Skeletal muscle satellite cell (primary cell): ENCODE results near the gene BACH2.

Experiments used
- H3K27me3 ChIP-seq: 2 replicates; pipeline ENCODE4 v1.7.0; 2013; ENCODE audit warnings: low read length; ENCODE audit not compliant: control insufficient read depth, insufficient read depth
- H3K36me3 ChIP-seq: 2 replicates; pipeline ENCODE4 v1.7.0; 2013; ENCODE audit warnings: mild to moderate bottlenecking, control low read depth, low read length; ENCODE audit not compliant: insufficient read depth
- H3K4me1 ChIP-seq: 2 replicates; pipeline ENCODE4 v1.7.0; 2013; ENCODE audit warnings: low read length; ENCODE audit not compliant: control insufficient read depth, insufficient read depth
- H3K4me2 ChIP-seq: 2 replicates; pipeline ENCODE4 v1.7.0; 2013; ENCODE audit warnings: mild to moderate bottlenecking, low read length
- H3K4me3 ChIP-seq: 2 replicates; pipeline ENCODE4 v1.7.0; 2013; ENCODE audit warnings: low read length
- H3K9ac ChIP-seq: 2 replicates; pipeline ENCODE4 v1.7.0; 2013; ENCODE audit warnings: mild to moderate bottlenecking, low read depth, low read length, moderate library complexity
- H3K9me3 ChIP-seq: replicated peaks from 2 replicates; pipeline ENCODE4 v1.7.0; 2013; ENCODE audit warnings: mild to moderate bottlenecking, control low read depth, low read length

Gene BACH2

DNA sequence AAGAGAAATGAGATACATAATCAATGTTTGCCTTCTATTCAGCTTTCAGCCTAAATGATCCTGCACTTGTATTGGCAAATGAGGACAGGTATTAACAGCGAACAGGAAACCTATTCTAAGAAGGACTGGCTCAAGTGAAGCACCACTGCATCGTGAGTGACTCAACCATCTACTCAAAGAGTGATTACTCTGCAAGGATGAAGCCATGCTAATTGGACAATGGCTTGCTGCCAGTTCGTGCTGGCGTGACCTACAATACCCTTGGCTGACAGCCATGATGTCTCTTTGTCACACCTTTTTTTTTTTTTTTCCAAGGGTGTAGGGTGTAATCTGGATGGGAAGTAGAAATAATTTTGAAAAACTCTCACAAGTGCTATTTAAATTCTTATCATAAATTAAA, 297.5 kb downstream of the BACH2 start:
- H3K9me3 ChIP-seq: no peaks in the 10 kb centered on the region

DNA sequence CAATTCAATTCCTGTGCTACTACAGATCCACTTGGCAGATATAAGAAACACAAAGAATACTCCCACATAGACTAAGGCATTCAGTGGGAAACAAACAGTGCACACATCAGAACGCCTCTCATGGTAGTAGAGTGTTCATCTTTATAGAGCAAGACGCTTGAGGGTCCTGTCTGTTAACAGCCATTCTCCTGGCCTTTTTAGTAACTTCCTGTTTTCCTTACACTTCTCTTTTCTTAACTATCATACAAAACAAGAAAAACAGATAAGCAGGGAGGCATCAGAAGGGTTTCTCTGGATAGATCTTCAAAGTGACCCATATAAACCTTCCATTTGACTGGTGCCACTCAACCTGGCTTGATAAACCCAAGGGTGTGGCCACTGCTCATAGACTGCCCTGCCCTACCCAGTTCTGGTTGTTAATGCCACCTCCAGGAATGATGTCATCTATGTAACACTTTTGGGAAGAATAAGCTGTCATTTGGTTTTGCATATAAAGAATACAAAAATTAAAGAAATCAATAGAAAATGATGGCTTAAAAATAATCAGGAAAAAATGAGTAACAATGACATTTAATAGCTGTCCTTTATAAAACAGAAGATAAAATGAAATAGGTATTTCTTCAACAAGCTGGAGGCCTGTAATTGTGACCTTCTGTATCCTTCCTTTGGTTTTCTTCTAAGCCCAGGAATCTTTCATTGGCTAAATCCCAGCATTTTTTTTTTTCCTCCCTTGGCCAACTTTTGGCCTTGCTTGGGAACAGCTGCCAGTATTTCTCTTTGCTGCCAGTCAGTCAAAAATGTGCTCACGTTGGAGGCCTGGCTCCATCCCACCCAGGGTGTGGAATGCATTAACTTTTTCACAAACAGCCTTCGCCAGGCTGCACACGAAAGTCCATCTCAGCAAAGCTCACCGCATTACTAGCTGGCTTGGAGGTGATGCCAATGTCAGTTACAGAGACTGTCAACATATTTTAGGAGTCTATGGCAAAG, 298.9 kb downstream of the BACH2 start:
- Histone ChIP-seq H3K9ac (peak overlapping the region; percentile 51), H3K36me3 (no peaks in the 10 kb centered on the region), H3K4me1 (peaks cover 26% of the 10 kb centered on the region), H3K4me2 (peak overlapping the region; percentile 28), H3K9me3 (no peaks in the 10 kb centered on the region), H3K27me3 (no peaks in the 10 kb centered on the region), H3K4me3 (no peak overlapping the region)

More for the DNA sequence above, 297.5 kb downstream of the BACH2 start:
- H3K27me3 ChIP-seq: no peaks in the 10 kb centered on the region
- no peaks in the 10 kb centered on the region for H3K36me3 ChIP-seq
- H3K4me2 ChIP-seq: no peak overlapping the region
- peaks cover 37% of the 10 kb centered on the region for H3K4me1 ChIP-seq
- no peak overlapping the region for H3K4me3 ChIP-seq
- H3K9ac ChIP-seq: no peak overlapping the region

DNA sequence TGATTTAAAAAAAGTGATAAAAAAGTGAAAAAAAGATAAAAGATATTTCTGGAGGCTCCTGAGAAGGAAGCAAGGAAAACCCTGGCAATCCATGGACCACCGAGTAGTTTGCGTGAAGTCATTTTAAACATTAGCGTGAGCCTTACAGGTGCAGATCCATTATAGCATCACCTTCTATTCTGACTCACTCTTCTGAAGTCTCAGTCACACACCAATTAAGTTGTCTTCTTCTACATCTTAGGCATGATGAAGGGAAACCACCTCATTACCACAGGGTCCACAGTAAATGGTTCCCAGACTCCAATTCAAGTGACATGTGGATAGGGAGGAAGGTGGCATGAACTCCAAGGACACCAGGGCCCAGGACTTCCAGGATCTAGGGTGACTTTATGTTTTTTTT, 303.2 kb downstream of the BACH2 start:
- Histone ChIP-seq H3K9ac (no peak overlapping the region), H3K36me3 (no peaks in the 10 kb centered on the region), H3K4me1 (peaks cover 28% of the 10 kb centered on the region), H3K4me3 (no peak overlapping the region), H3K9me3 (no peaks in the 10 kb centered on the region), H3K27me3 (no peaks in the 10 kb centered on the region), H3K4me2 (no peak overlapping the region)

DNA sequence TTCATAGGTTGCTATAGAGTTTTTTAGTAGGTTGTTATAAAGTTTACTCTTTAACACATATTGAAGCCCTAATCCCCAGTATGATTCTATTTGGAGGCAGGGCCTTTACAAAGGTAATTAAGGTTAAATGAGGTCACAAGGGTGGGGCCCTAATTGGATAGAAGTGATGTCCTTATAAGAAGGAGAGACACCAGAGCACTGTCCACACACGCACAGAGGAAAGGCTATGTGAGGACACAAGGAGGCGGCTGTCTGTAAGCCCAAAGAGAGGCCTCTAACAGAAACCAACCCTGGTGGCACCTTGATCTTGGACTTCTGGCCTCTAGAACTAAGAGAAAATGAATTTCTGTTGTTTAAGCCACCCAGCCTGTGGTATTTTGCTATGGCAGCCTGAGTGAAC, 303.8 kb downstream of the BACH2 start:
- peaks cover 24% of the 10 kb centered on the region for H3K4me1 ChIP-seq
- no peaks in the 10 kb centered on the region for H3K9me3 ChIP-seq
- H3K9ac ChIP-seq: no peak overlapping the region
- H3K36me3 ChIP-seq: no peaks in the 10 kb centered on the region
- no peaks in the 10 kb centered on the region for H3K27me3 ChIP-seq
- no peak overlapping the region for H3K4me2 ChIP-seq
- no peak overlapping the region for H3K4me3 ChIP-seq

DNA sequence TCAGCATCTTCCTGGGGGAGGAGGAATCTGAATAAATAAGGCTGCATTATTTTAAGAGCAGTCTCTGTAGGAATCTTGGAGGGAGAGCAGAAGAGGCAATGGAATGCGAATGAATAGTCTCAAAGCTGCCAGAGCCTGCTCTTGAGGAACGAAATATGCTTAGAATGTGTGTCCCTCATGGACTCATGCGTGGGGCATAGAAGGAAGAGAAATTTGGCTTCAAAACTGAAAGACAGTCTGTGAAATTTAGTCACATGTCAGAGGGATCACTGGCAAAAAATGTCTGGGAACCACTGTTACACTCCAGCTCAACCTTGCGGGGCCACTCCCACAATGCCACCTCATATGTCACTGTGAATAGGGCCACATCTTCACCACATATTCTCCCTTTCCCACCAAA, 306.9 kb downstream of the BACH2 start:
- peak overlapping the region; percentile 65 for H3K9ac ChIP-seq
- no peaks in the 10 kb centered on the region for H3K36me3 ChIP-seq
- no peaks in the 10 kb centered on the region for H3K27me3 ChIP-seq
- H3K4me1 ChIP-seq: peaks cover 44% of the 10 kb centered on the region
- H3K9me3 ChIP-seq: no peaks in the 10 kb centered on the region
- no peak overlapping the region for H3K4me2 ChIP-seq
- no peak overlapping the region for H3K4me3 ChIP-seq

DNA sequence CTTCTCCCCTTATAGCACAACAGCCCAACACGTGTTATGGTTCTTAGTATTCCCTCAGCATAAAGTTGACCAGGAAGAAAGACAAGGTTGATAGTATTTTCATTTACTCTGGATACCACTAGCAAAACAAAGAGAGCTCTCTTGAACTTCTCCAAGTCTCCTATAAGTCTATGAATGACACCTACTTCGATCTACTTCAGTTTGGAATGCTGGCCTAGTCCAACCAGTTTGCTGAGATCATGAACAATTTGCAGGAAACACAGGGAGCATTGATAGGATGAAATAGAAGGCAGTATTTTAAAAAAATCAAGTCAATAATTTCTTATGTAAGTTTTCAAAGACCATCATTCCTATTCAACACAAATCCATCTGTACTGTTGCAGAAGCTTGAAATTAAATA, 308.8 kb downstream of the BACH2 start:
- Histone ChIP-seq H3K27me3 (no peaks in the 10 kb centered on the region), H3K4me1 (peaks cover 49% of the 10 kb centered on the region), H3K4me2 (no peak overlapping the region), H3K4me3 (no peak overlapping the region), H3K9ac (no peak overlapping the region), H3K9me3 (no peaks in the 10 kb centered on the region), H3K36me3 (no peaks in the 10 kb centered on the region)

DNA sequence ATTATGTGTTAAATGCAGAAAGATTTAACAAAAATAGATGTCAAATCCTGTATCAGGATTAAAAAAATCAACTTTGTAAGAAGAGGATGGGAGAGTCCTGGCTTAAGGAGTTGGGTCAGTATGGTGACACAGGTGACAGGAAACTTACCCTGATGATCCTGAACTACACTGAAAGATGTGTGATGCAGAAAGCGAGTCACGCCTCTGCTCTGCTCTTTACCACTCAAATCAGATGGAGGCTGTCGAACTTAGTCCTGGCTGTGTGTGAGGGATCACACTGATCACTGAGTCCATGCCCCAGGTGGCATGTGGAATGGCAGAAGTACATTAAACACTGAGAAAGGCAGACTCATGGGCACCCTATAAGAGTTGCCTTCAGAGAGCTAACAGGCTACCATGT, 309.5 kb downstream of the BACH2 start:
- no peaks in the 10 kb centered on the region for H3K27me3 ChIP-seq
- no peaks in the 10 kb centered on the region for H3K9me3 ChIP-seq
- peak overlapping the region; percentile 92 for H3K9ac ChIP-seq
- H3K4me1 ChIP-seq: peaks cover 49% of the 10 kb centered on the region
- peak overlapping the region; percentile 78 for H3K4me2 ChIP-seq
- no peaks in the 10 kb centered on the region for H3K36me3 ChIP-seq
- H3K4me3 ChIP-seq: no peak overlapping the region

DNA sequence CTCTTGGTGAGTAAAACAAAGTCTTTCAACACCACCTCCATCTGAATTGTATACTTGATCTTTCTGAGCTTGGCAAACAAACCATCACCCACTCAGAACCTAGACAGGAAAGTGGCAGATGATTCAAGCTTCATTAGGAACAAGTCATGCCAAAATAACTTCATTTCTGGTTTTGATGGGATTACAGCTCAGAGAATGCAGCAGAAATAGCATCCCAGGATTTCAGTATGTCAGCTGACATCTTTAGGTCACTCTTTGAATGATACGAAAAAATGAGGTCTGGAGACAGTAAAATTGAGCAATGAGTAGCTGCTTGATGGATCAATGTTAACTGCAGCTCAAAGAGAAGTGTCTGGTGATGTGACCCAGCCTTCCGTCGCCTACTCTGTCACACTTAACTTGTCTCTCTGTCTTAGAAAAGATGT, 310.0 kb downstream of the BACH2 start:
- Histone ChIP-seq H3K9ac (peak overlapping the region; percentile 92), H3K27me3 (no peaks in the 10 kb centered on the region), H3K4me2 (peak overlapping the region; percentile 78), H3K36me3 (no peaks in the 10 kb centered on the region), H3K9me3 (no peaks in the 10 kb centered on the region), H3K4me1 (peaks cover 49% of the 10 kb centered on the region), H3K4me3 (peak overlapping the region; percentile 62)

DNA sequence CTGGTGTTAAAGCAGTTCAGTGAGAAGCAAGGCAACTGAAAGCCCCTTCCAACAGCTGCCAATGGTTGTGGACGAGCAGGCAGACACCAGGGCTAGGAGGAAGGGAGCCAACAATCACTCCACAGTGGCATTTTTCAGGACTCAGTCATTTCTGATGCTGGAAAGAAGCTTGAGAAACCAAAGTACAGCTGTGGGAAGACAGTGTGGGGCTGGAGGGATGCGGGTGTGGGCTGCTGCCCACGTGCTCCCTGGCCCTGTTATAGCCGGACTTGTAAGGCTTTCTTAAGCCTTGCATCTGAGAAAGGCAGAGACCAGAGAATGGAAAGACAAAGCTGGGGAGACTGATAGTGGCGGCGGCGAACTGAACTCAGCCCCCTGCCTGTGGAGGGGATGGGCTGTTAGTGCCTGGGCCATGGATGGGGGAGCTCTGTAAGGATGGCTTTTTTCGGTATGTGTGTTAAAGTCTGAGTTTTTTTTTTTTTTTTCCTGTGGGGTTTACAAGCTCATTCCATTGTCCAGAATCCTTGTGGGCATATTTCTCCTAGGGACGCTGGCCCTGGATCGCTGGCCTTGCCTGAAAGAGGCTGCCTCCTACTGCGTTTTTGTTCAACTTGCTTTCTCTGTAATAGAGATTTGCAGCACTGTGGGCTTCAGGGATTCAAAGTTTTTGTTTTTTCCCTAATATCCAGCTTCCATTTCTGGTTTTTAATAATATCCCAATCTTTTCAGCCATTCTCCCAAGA, 310.7 kb downstream of the BACH2 start:
- Histone ChIP-seq H3K9me3 (no peaks in the 10 kb centered on the region), H3K4me3 (peak overlapping the region; percentile 62), H3K4me2 (peak overlapping the region; percentile 78), H3K27me3 (no peaks in the 10 kb centered on the region), H3K4me1 (peaks cover 49% of the 10 kb centered on the region), H3K9ac (peak overlapping the region; percentile 92), H3K36me3 (no peaks in the 10 kb centered on the region)

DNA sequence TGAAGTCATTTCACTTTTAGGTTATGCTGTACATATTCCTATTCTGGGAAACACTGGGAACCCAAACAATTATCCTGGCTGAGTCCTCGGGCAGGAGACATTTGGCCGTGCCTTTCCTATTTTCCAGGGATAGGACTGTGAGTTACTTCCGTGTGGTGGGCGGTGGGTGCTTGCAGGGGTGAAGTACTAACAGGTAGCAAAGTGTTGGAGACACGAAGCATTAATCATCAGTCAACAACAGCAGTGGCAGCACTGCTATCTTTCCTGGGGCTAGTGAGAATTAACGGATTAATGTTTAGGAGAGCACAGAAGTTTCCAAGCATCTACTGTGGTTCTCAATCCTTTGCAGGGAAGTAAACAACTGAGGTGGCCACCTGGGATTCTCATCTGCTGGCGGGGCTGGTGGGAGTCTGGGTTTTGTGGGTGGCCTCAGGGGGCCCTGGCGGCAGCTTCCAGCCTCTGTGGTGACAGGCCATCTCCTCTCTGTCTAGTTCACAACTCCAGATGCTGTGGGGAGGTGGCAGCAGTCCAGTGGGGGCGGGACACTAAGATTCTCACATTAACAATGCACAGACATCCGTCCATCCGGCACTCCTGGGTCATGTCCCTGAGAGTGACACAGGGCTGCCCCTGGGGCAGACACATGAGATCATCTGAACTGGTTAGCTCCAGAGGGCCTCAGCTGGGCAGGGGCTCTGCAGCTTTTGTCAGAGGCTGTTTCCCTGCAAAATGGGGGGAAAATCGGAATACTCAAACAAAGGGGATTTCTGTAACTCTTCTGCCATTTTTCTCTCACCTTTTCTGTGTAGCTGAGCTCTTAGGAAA, 311.5 kb downstream of the BACH2 start:
- H3K4me2 ChIP-seq: peak overlapping the region; percentile 78
- H3K9me3 ChIP-seq: no peaks in the 10 kb centered on the region
- H3K4me1 ChIP-seq: peaks cover 47% of the 10 kb centered on the region
- H3K36me3 ChIP-seq: no peaks in the 10 kb centered on the region
- H3K4me3 ChIP-seq: peak overlapping the region; percentile 62
- no peaks in the 10 kb centered on the region for H3K27me3 ChIP-seq
- H3K9ac ChIP-seq: peak overlapping the region; percentile 92

DNA sequence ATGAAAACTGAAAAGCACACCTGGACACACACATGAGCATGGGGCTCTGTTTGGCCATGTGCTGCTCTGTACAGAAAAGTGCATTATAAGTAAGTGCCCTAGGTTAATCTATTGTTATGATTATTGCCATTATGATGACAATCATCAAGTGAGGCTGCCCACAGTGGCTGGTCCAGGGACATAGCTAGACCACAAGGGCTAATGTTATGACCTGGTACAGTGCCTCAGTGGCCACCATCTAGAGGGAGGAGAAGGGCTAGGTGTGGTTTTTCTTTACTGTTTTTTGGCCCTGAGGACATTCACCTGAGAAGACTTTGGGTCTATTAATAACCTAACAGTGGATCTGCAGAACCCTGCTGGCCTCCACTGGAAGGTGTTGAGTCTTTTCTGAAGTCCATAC, 316.3 kb downstream of the BACH2 start:
- Histone ChIP-seq H3K27me3 (no peaks in the 10 kb centered on the region), H3K36me3 (no peaks in the 10 kb centered on the region), H3K4me1 (peaks cover 34% of the 10 kb centered on the region)

More for the DNA sequence above, 316.3 kb downstream of the BACH2 start:
- H3K9ac ChIP-seq: no peak overlapping the region
- H3K4me2 ChIP-seq: no peak overlapping the region
- no peak overlapping the region for H3K4me3 ChIP-seq
- H3K9me3 ChIP-seq: no peaks in the 10 kb centered on the region
